GOT3 (cell line): ENCODE results near the gene UNC5B.

Source experiments
- DNase-seq: peaks from one replicate; lab custom pipeline; 2025; ENCODE audit warnings: mixed read lengths; lab: John Stamatoyannopoulos, UW

The UNC5B gene

GRCh38 chr10:71344993-71345480 is 132.7 kb downstream of the UNC5B start:
- no peak for DNase-seq

- DNase-seq = no peak
Observed at GRCh38 chr10:71345694-71346093, 133.3 kb downstream of the UNC5B start.

GRCh38 chr10:71346731-71347130 is 134.4 kb downstream of the UNC5B start:
- no peak for DNase-seq

GRCh38 chr10:71347587-71348395 is 135.4 kb downstream of the UNC5B start:
- DNase-seq = no peak

GRCh38 chr10:71348850-71349249 is 136.5 kb downstream of the UNC5B start:
- no peak for DNase-seq

GRCh38 chr10:71349406-71349805 is 137.0 kb downstream of the UNC5B start:
- no peak for DNase-seq

- no peak for DNase-seq
Observed at GRCh38 chr10:71351087-71351486, 138.7 kb downstream of the UNC5B start.

- DNase-seq = no peak
Observed at GRCh38 chr10:71351628-71352319, 139.4 kb downstream of the UNC5B start.
